GM10248 (cell line): ENCODE measurements around the gene ARSB.
A peak's percentile ranks its signal among the peaks of the same experiment; 100 is the strongest.
"Not testable (repeated sequence)": the region's sequence is repeated elsewhere in the genome, so short reads cannot be mapped to it uniquely, and the experiment has no call there.

Experiments
- CTCF ChIA-PET: fragments of 300-600 bp; sonication (Branson Sonifier 250); formaldehyde crosslinking; extraction: SDS; loops from one replicate; lab custom pipeline; 2021; ENCODE audit warnings: antibody characterized with exemption; lab: Yijun Ruan, JAX
- POLR2A ChIA-PET: fragments of 350-650 bp; sonication (Branson Sonifier 250); formaldehyde crosslinking; extraction: SDS; loops from one replicate; lab custom pipeline; 2020; ENCODE audit warnings: antibody characterized with exemption; lab: Yijun Ruan, JAX
- DNase-seq: peaks from one replicate; pipeline ENCODE4 v3.0.0; 2012; ENCODE audit errors: extremely low spot score
- CTCF ChIP-seq: IDR thresholded peaks from 2 replicates; pipeline ENCODE4 v1.5.1; 2012; ENCODE audit warnings: mild to moderate bottlenecking, low read depth; ENCODE audit errors: extremely low read depth, missing control alignments, control extremely low read depth

The ARSB gene

GRCh38 chr5:78989080-78989479 lies 4.0 kb upstream of the ARSB start:
- POLR2A ChIA-PET, result no interaction called here
- no peak for TF ChIP-seq CTCF
- DNase-seq, result no peak
- CTCF ChIA-PET, result interaction anchor here (0.9 to 1.9 kb wide), 2 partner anchors 36 to 144 kb away, joined by 4 to 6 read pairs; no protein-coding TSS in a partner anchor

DNA sequence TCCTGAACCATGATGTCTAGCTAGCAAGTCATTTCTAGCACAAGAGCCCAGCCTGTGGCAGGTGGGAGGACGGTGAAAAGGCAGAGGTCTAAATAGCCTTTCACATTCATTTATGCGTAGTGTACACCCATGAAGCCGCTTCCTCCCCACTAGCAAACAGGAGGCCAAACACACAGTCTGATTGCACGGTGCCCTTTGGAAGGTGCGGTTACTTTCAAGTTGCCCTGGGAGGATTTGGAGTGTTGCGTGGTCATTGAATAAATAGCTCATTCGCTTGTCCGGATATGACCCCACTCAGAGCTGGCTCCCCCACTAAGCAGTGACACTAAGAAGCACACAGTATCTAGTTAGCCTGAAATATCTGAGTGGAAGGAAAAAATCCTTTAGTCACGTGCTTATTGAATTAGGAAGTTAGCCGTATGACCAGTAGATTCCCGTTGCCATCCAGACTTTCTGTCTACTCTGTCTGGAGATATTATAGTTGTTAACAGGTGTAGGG lies 664 bp upstream of the ARSB start:
- ChIA-PET POLR2A (no interaction called here), CTCF (interaction anchor here (1.1 to 3.8 kb wide), 6 partner anchors 10 to 414 kb away, joined by 3 to 19 read pairs (median 3); no protein-coding TSS in a partner anchor)
- DNase-seq, result peak; percentile 72
- TF ChIP-seq CTCF, result no peak

GRCh38 chr5:78984439-78985115 lies 533 bp downstream of the ARSB start:
- POLR2A ChIA-PET, result interaction anchor here (0.5 to 0.7 kb wide), 2 partner anchors 233 to 624 kb away, joined by 3 read pairs; no protein-coding TSS in a partner anchor
- peak; percentile 11 for TF ChIP-seq CTCF
- DNase-seq, result peak; percentile 92
- CTCF ChIA-PET, result interaction anchor here (0.7 to 3.8 kb wide), 8 partner anchors 10 to 720 kb away, joined by 3 to 19 read pairs (median 4); no protein-coding TSS in a partner anchor

GRCh38 chr5:78983601-78984438 lies 1.3 kb downstream of the ARSB start:
- peak; percentile 24 for DNase-seq
- no peak for TF ChIP-seq CTCF
- POLR2A ChIA-PET, result interaction anchor here (0.6 to 0.7 kb wide), 2 partner anchors 78 to 623 kb away, joined by 3 to 4 read pairs; no protein-coding TSS in a partner anchor
- CTCF ChIA-PET, result interaction anchor here (0.8 to 3.8 kb wide), 7 partner anchors 11 to 446 kb away, joined by 3 to 19 read pairs (median 4); no protein-coding TSS in a partner anchor

DNA sequence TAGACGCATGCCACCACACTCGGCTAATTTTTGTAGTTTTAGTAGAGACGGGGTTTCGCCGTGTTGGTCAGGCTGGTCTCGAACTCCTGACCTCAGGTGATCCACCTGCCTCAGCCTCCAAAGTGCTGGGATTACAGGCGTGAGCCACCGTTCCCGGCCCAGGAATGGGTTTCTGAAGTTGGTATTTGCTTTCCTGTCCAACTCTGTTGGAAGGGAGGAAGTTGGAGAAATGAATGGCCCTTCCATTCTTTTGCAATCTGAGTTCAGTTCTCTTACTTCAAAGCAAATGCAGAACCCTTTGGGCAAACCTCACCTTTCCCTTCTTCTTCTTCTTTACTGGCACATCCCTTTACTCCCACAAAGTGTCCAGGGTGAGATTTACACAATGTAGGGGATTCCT lies 1.9 kb downstream of the ARSB start:
- DNase-seq, result not testable (repeated sequence)
- ChIA-PET CTCF (interaction anchor here (0.8 to 3.8 kb wide), 6 partner anchors 12 to 446 kb away, joined by 3 to 19 read pairs (median 5); no protein-coding TSS in a partner anchor), POLR2A (interaction anchor here (0.6 kb wide), 1 partner anchor 77 kb away, joined by 4 read pairs; no protein-coding TSS in a partner anchor)

DNA sequence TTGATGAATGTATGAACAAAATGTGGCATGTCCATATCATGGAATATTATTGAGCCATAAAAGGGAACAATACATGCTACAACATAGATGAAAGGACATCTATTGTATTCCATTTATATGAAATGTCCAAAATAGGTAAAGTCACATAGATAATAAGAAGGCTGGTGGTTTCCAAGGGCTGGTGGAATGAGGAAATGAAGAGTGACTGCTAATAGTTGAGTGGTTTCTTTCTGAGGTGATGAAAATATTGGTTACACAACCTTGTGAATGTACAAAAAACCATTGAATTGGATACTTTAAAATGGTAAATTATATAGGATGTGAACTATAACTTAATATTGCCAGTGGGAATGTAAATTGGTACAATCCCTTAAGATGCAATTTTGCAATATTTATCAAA lies 5.2 kb downstream of the ARSB start:
- DNase-seq, result no peak
- ChIA-PET CTCF (no interaction called here), POLR2A (no interaction called here)
- no peak for TF ChIP-seq CTCF
